GM18870 (cell line): ENCODE measurements around the gene FOXQ1.
"Not testable (repeated sequence)": the region's sequence is repeated elsewhere in the genome, so short reads cannot be mapped to it uniquely, and the experiment has no call there.

Source experiments
- ATAC-seq: cut with Tn5 transposase; IDR thresholded peaks from one replicate; pipeline ENCODE4 v1.9.1; 2021; ENCODE audit warnings: moderate library complexity; ENCODE audit not compliant: unreplicated experiment

The FOXQ1 gene

GRCh38 chr6:1290805-1291204 lies 21.1 kb upstream of the FOXQ1 start:
- no peak for ATAC-seq

- ATAC-seq = no peak
Observed at GRCh38 chr6:1291381-1291780, 20.5 kb upstream of the FOXQ1 start.

GRCh38 chr6:1295420-1295819 lies 16.5 kb upstream of the FOXQ1 start:
- ATAC-seq = no peak

- ATAC-seq = no peak
Observed at GRCh38 chr6:1296079-1296478, 15.8 kb upstream of the FOXQ1 start.

- ATAC-seq = no peak
Observed at GRCh38 chr6:1296542-1296941, 15.4 kb upstream of the FOXQ1 start.

- ATAC-seq = no peak
Observed at GRCh38 chr6:1297746-1298145, 14.2 kb upstream of the FOXQ1 start.

GRCh38 chr6:1298768-1299167 lies 13.1 kb upstream of the FOXQ1 start:
- no peak for ATAC-seq

- no peak for ATAC-seq
Observed at GRCh38 chr6:1306133-1306532, 5.8 kb upstream of the FOXQ1 start.

GRCh38 chr6:1309366-1309765 lies 2.5 kb upstream of the FOXQ1 start:
- ATAC-seq = no peak

GRCh38 chr6:1310628-1311399 lies 1.1 kb upstream of the FOXQ1 start:
- no peak for ATAC-seq

- no peak for ATAC-seq
Observed at GRCh38 chr6:1312203-1312472, 240 bp downstream of the FOXQ1 start.

- no peak for ATAC-seq
Observed at GRCh38 chr6:1312473-1313367, 822 bp downstream of the FOXQ1 start.

- ATAC-seq = no peak
Observed at GRCh38 chr6:1313384-1313766, 1.5 kb downstream of the FOXQ1 start.

GRCh38 chr6:1313767-1314503 lies 2.0 kb downstream of the FOXQ1 start:
- no peak for ATAC-seq

GRCh38 chr6:1314617-1315016 lies 2.7 kb downstream of the FOXQ1 start:
- no peak for ATAC-seq

GRCh38 chr6:1315201-1315559 lies 3.3 kb downstream of the FOXQ1 start:
- ATAC-seq = no peak

GRCh38 chr6:1315560-1316386 lies 3.9 kb downstream of the FOXQ1 start:
- ATAC-seq = no peak

GRCh38 chr6:1316489-1316971 lies 4.6 kb downstream of the FOXQ1 start:
- ATAC-seq = no peak

GRCh38 chr6:1317302-1317815 lies 5.5 kb downstream of the FOXQ1 start:
- no peak for ATAC-seq

GRCh38 chr6:1318036-1318435 lies 6.1 kb downstream of the FOXQ1 start:
- no peak for ATAC-seq

- ATAC-seq = not testable (repeated sequence)
Observed at GRCh38 chr6:1318584-1318983, 6.7 kb downstream of the FOXQ1 start.
